Gastroesophageal sphincter (tissue), 4 donors: ENCODE measurements around the gene TXNL4B. TPM values are rescaled to one million over a fixed set of nuclear protein-coding genes. Genes with fewer than 3 reads are reported as not detected.
"Not testable (repeated sequence)": the region's sequence is repeated elsewhere in the genome, so short reads cannot be mapped to it uniquely, and the experiment has no call there.

Experiments
- ATAC-seq: fragments of 150-250 bp; one replicate; pipeline ENCODE4 v1.9.1; 2016; ENCODE audit warnings: mild to moderate bottlenecking, moderate library complexity
- H3K27ac ChIP-seq, 4 donors: fragments of 200-600 bp; sonication (generic) in 3 of 4; 1 replicate in 3 of 4; 2 replicates in 1 of 4; pipeline ENCODE4 v1.5.1; 2016 to 2019
- H3K27me3 ChIP-seq: fragments of 200-600 bp; sonication (generic); one replicate; pipeline ENCODE4 v1.5.1; 2019
- H3K36me3 ChIP-seq, 2 donors: fragments of 200-600 bp; sonication (generic); one replicate each; pipeline ENCODE4 v1.5.1; 2019; ENCODE audit warnings: control low read depth in 1 of 2
- H3K4me1 ChIP-seq, 3 donors: fragments of 200-600 bp; sonication (generic); 1 replicate in 2 of 3; 2 replicates in 1 of 3; pipeline ENCODE4 v1.5.1; 2016 to 2019; ENCODE audit warnings: control low read depth in 2 of 3
- H3K4me3 ChIP-seq, 2 donors: fragments of 200-600 bp; sonication (generic); one replicate each; pipeline ENCODE4 v1.5.1; 2019; ENCODE audit warnings: mild to moderate bottlenecking in 1 of 2, moderate library complexity in 1 of 2
- H3K9me3 ChIP-seq, 3 donors: fragments of 200-600 bp; sonication (generic); one replicate each; pipeline ENCODE4 v1.5.1; 2017 to 2019; ENCODE audit warnings: control low read depth in 2 of 3
- CTCF ChIP-seq, 4 experiments: fragments of 200-600 bp in 2 of 4; fragments of 450-650 bp in 2 of 4; sonication (generic) in 1 of 4; IDR thresholded peaks; one replicate each; pipeline ENCODE4 v1.5.1; 2017 to 2019; ENCODE audit warnings: antibody characterized with exemption in 4 of 4, mild to moderate bottlenecking in 2 of 4, moderate library complexity in 2 of 4
- EP300 ChIP-seq: sonication (generic); formaldehyde crosslinking; IDR thresholded peaks from one replicate; pipeline ENCODE4 v1.6.1; 2017; ENCODE audit warnings: antibody characterized with exemption, mild to moderate bottlenecking
- POLR2A ChIP-seq, 2 donors: fragments of 450-650 bp; IDR thresholded peaks; one replicate each; pipeline ENCODE4 v1.6.1; 2017; ENCODE audit warnings: antibody characterized with exemption in 2 of 2, mild to moderate bottlenecking in 2 of 2, moderate library complexity in 1 of 2
- POLR2AphosphoS5 ChIP-seq: sonication (generic); formaldehyde crosslinking; IDR thresholded peaks from one replicate; pipeline ENCODE4 v1.6.1; 2017; ENCODE audit warnings: antibody characterized with exemption
- WGBS, 2 donors: methylation state at CpG; one replicate each; pipeline ENCODE4 v1.1.5; 2018; ENCODE audit warnings: low coverage in 1 of 2; 5-methylcytosine and 5-hydroxymethylcytosine counted together
- total RNA-seq, 4 donors: library from RNA; depleted of rRNA; stranded (reverse); fragments of >200 nt; gene quantifications; one replicate each; pipeline ENCODE4 v1.1.0, GENCODE V29; 2016

The TXNL4B gene
- total RNA-seq, 4 donors from 2014 or later: 5.8 to 10.6 (median 8.6) TPM

GRCh38 chr16:72055911-72056310, 37.5 kb downstream of the TXNL4B start:
- Histone ChIP-seq H3K4me3 (no peak overlapping the region), H3K27ac (no peak overlapping the region), H3K36me3 (no peaks in the 10 kb centered on the region), H3K9me3 (no peaks in the 10 kb centered on the region), H3K27me3 (no peaks in the 10 kb centered on the region), H3K4me1 (no peaks in the 10 kb centered on the region)
- 65 to 100% methylated on average over 1 to 2 of the region's 4 CpGs for WGBS, 2 donors
- ATAC-seq: no peak
- TF ChIP-seq POLR2A (IDR thresholded peaks at IDR 0.05) (no peak), EP300 (no peak), CTCF (IDR thresholded peaks at IDR 0.05) (no peak), POLR2AphosphoS5 (no peak)

GRCh38 chr16:72054254-72054847, 39.1 kb downstream of the TXNL4B start, which contains the start of gene HP:
Gene HP, plus strand, starts transcription at chr16:72054505. Its CDS starts 148 bp downstream, at chr16:72054653.
- ATAC-seq, H3K4me1 ChIP-seq: not testable (repeated sequence)

DNA sequence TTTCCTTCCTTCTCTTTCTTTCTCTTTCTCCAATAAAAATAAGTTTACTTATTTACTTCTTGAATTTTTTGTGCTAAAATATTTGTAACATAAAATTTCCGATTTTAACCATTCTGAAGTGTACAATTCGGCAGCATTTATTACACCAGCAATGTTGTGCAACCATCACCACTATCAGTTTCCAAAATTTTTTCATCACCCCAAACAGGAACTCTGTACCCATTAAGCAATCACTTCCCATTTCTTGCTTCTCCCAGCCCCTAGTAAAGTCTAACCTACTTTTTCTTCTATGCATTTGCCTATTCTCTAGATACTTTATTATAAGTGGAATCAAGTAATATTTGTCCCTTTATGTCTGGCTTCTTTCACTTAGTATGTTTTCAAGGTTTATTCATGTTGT, 41.6 kb downstream of the TXNL4B start:
- Histone ChIP-seq H3K36me3 (peaks cover 0 to 6% of the 10 kb centered on the region in 2 donors), H3K9me3 (peaks cover 0 to 4% (median 0%) of the 10 kb centered on the region in 3 donors), H3K4me1 (no peaks in the 10 kb centered on the region), H3K27ac (no peak overlapping the region), H3K27me3 (no peaks in the 10 kb centered on the region), H3K4me3 (no peak overlapping the region)
- WGBS, 2 donors: 78 to 100% methylated on average over 2 of the region's 2 CpGs
- TF ChIP-seq EP300 (no peak), POLR2A (IDR thresholded peaks at IDR 0.05) (no peak), POLR2AphosphoS5 (no peak), CTCF (IDR thresholded peaks at IDR 0.05) (no peak)
- ATAC-seq: no peak

More at GRCh38 chr16:72054254-72054847, 39.1 kb downstream of the TXNL4B start, which contains the start of gene HP:
- H3K4me3 ChIP-seq, H3K36me3 ChIP-seq, H3K9me3 ChIP-seq, H3K27ac ChIP-seq, H3K27me3 ChIP-seq: not testable (repeated sequence)
- WGBS, 2 donors: 73 to 100% methylated on average over 4 to 5 of the region's 5 CpGs

GRCh38 chr16:72050769-72051464, 42.5 kb downstream of the TXNL4B start:
- H3K4me1 ChIP-seq: no peaks in the 10 kb centered on the region
- H3K36me3 ChIP-seq: peaks cover 0 to 6% of the 10 kb centered on the region in 2 donors
- TF ChIP-seq POLR2AphosphoS5 (no peak), EP300 (no peak), CTCF (IDR thresholded peaks at IDR 0.05) (no peak), POLR2A (IDR thresholded peaks at IDR 0.05) (no peak)
- H3K27me3 ChIP-seq: no peaks in the 10 kb centered on the region
- WGBS, 2 donors: 73 to 82% methylated on average over 2 to 4 of the region's 4 CpGs
- no peak overlapping the region for H3K27ac ChIP-seq
- peak; percentile 34 for ATAC-seq
- H3K4me3 ChIP-seq: no peak overlapping the region
- peaks cover 0 to 4% (median 0%) of the 10 kb centered on the region in 3 donors for H3K9me3 ChIP-seq

- H3K4me1 ChIP-seq: no peaks in the 10 kb centered on the region
- no peak for ATAC-seq
- no peak for TF ChIP-seq POLR2A (IDR thresholded peaks at IDR 0.05)
- TF ChIP-seq CTCF (IDR thresholded peaks at IDR 0.05): no peak
- TF ChIP-seq EP300: no peak
- TF ChIP-seq POLR2AphosphoS5: no peak
- peaks cover 0 to 12% of the 10 kb centered on the region in 2 donors for H3K36me3 ChIP-seq
- no peaks in the 10 kb centered on the region for H3K27me3 ChIP-seq
- no peak overlapping the region for H3K27ac ChIP-seq
- no peak overlapping the region for H3K4me3 ChIP-seq
- peaks cover 0 to 4% (median 0%) of the 10 kb centered on the region in 3 donors for H3K9me3 ChIP-seq
Observed at GRCh38 chr16:72049110-72049509, 44.3 kb downstream of the TXNL4B start.
